HG02970 (cell line): ENCODE results near the gene PVALEF.
A peak's percentile ranks its signal among the peaks of the same experiment; 100 is the strongest.
"Not testable (repeated sequence)": the region's sequence is repeated elsewhere in the genome, so short reads cannot be mapped to it uniquely, and the experiment has no call there.

ENCODE experiments used
- ATAC-seq: cut with Tn5 transposase; IDR thresholded peaks from one replicate; pipeline ENCODE4 v1.9.1; 2021; ENCODE audit warnings: mild to moderate bottlenecking, moderate library complexity, moderate number of reproducible peaks; ENCODE audit not compliant: unreplicated experiment, low FRiP score

Gene PVALEF

DNA sequence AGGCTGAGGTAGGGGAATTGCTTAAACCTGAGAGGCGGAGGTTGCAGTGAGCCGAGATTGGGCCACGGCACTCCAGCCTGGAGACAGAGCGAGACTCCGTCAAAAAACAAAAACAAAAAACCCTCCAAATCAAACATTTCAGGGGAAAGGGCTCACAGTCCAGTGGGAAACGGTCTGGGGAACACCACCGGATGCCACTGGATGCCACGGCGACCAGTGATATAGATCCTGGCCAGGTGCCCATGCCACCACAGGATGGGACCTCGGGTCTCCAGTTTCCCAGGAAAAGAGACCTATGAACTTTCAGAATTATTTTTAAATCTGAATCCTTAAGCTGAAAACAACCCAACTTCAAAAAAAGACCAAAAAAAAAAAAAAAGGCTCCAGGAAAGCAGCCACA, 45.2 kb downstream of the PVALEF start:
- ATAC-seq = no peak

DNA sequence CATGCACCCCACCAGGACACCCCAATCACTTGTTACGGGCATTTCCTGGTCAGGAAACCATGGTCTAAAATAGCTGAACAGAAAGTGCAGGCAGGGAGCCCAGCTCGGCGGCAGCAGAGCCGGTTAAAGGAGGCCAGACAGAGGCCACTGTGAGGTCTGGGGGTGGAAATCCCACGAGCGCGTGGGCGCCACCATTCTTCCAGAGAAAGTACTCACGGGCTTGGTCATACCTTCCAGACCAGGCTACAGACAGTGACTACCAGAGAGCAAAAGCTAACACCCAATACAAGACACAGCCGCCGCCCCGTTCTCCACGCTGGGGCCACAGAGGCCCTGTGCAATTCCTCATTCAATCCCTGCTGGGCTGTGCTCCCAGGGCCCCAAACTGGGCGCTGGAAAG, 45.6 kb downstream of the PVALEF start:
- no peak for ATAC-seq

DNA sequence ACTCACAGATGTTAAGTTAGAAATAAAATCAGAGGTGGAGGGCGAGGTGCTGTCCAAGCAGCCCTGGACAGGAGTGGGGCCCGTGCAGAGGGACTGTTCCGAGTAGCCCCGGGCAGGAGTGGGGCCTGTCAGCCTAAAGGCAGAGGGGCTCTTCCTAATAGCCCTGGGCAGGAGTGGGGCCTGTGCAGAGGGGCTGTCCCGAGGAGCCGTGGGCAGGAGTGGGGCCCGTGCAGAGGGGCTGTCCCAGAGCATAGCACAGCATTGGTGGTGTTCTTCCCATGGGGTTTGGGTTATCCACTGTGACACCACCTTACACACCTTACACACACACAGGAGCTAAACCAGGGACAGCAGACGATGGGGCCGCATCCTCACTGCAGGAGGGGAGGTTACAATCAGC, 47.1 kb downstream of the PVALEF start:
- no peak for ATAC-seq

DNA sequence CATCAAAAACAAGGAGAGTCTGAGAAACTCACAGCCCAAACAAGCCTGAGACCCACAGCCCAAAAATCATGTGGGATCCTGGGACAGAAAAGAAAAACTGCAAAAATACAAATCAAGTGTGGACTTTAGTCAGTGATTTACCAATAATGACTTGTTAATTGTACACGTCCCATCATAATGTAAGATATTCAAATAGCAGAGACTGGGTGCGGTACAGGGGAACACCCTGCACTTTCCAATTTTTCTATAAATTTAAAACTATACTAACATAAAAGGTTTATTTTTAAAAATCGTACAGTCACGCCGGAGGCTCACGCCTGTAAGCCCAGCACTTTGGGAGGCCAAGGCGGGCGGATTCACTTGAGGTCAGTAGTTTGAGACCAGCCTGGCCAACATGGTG, 48.7 kb downstream of the PVALEF start:
- ATAC-seq = no peak

DNA sequence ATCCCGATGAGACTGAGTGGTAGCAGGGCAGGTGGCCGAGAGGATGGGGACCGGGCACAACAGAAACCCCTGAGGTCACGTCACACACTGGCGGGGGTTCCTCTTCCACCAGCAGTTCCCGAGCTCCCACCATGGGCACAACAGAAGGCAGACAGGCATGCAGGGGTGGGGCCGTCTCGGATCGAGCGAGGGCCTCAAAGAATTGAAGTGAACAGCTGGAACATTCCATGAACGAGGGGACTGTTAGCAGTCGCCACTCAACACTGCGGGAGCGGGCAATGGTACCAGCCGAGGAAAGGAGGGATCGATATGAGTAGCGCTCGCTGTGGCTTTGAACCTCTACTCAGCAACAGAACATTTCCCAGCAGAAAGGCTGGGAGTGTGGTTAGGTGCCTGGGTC, 52.2 kb downstream of the PVALEF start:
- no peak for ATAC-seq

DNA sequence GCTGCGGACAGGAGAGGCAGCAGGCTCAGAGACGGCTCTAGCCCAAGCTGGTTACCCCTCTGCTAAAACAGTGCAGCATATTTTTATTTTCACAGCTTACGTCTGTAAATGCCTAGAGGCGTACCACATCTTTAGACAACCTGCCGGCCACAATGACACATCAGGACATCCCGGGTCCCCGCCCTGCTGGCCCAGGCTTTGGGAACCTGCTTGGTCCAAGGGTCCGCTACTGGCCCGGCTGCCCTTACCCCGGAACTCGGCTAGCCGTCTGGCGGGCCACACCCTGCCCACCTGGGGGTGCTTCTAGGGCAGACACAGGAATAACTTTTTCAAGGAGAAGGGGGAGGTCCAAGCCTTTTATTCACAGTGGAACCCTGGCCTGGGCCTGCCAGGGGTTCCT, 53.2 kb downstream of the PVALEF start:
- ATAC-seq = no peak

DNA sequence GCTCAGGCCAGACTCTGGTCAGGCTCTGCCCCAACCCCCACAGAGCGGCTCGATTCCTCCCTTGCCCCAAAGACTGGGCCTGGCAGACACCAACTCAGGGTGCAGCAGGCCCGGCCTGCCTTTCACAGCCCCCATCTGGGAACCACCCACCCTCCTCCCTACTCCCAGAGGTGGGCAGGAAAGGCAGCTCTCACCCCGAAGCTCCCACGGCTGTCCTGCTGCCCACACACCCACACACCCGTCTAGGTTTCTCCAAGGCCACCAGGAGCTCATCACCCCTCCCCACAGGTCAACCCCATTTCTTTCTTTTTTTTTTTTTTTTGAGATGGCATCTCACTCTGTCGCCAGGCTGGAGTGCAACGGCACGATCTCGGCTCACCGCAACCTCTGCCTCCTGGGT, 53.7 kb downstream of the PVALEF start:
- no peak for ATAC-seq

DNA sequence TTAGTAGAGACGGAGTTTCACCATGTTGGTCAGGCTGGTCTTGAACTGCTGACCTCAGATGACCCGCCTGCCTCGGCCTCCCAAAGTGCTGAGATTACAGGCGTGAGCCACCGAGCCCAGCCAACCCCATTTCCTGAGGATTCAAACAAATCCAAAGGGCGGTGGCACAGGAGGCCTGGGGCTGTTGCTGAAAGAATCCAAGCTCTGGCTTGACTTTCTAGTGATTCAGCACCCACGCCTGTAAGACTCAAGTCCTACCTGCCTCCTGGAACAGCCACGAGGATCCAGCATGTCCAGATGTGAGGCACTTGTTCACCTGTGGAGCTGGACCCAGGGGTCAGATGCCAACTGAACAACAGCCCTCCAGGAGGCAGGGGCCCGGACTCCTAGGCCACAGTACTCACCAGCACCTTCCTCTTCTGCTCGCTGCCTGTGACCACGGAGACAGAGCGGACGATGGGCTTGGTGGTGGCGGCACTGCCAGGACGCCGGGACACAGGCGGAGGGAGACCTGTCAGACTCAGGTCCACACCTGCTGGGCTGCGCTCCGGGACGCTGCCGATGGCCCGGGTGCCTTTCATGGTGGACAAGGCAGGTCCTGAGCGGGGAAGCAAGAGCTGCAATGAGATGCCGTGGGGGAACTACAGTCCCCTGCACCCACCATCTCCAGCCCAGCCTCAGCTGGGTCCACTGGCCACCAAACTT, 54.3 kb downstream of the PVALEF start:
- ATAC-seq = no peak

DNA sequence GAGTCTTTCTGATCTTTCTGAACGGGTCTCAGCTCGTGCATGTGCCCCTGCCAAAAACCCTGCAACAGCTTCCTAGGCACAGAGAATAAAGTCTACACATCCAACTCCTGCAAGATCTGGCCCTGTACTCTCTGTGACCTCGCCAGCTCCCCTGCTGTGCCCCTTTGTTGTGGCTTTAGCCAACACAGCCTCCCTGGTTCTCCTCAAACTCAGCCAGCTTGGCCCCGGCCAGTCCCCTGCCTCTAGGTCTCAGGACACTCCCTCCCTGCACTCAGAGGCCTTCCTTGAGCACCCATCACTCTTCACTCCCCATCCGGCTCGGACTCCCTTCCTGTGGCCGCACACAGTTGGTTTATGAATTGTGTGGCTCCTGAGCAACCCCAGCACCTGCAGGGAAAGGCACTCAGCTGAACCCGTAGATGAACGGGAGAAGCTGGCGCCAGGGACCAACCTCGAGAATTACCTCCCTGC, 56.1 kb downstream of the PVALEF start:
- no peak for ATAC-seq

DNA sequence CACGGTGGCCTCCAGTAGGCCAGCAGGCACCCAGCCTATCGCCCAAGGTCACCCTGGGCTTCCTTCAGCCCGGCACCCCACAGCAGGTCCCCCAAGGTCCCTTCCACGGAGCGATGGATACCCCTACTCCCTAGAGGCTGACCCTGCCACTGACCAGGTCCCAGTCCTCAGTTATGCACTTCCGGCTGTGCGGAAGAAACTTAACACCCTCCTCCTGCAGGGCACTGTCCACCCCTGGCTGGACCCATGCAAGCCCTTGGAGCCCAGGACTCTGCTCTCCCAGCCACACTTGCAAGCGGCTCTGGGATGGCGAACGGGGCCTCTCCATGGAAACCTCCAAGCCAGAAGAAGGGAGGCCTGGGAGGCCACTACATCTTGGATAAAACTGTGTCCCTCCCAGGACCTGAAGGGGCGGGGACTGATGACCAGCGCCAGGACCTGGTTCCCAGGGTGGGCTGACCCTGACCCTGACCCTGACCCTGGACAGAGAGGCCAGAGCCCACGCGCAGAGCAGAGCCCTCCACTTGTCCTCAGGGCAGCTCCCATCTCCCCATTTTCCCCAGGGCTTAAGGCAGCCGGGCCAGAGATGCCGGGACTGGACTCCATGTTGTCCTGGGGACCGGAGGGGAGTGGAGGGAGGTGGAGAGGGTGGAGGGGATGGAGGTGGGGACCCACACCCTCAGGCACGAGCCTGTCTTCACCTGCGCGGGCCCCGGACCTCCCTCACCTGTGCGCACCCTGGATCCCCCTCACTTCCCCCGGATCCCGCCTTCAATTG, 56.7 kb downstream of the PVALEF start:
- ATAC-seq = no peak

DNA sequence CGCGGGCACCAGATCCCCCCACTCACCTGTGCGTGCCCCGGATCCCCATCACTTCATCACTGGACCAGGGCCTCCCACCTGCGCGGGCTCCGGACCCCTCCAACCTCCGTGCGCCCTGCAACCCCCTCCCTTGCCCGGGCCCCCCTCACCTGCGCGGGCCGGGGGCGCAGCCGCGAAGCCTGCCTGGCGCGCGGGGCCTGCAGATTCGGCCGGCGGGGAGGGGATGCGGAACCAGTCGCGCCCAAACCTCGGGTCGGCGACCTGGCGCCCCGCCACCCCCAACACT, 57.3 kb downstream of the PVALEF start:
- no peak for ATAC-seq

DNA sequence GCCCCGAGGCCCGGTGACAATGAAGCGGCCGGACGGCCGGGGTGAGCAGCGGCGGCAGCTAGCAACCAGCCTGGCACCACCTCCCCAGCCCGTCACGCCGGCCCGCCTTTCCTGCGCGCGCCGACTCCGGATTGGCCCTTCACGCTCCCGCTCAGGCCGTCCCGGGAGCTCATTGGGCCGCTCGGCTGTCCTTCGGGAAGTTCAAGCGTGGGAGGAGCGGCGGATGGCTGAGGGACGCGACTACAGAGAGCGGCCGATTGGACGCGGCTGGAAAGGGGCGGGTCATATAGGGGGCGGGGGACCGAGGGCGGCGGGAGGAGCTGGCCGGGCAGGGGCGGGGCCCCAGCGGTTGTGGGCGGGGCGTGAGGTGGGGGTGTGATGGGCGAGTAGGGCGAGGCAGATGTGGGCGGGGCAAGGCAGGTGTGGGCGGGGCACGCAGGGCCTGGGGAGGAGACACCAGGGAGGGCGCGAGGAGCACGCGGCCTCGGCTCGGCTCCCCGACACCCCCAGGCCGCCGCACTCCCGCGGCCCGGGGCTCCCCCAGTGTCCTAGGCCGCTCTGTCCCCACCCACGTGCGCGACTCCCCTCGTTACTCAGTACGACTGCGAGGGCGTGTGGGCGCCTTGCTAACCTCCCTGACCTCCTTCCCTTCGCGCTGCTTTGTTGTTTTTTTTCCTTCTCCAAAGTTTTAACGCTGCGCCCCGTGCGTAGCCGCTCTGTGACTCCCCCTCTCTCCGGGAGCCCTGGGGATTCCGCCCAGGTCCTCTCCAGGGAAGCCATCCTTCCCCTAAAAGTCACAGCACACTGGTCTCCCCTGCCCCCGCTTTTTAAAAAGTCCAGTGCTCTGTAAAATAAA, 57.8 kb downstream of the PVALEF start, which contains the start of gene CEP131:
Gene CEP131, minus strand, starts transcription at position 60 of the 856 bp plus-strand sequence. CDS start 2,909 bp downstream, outside the sequence.
- ATAC-seq = peak; percentile 95

DNA sequence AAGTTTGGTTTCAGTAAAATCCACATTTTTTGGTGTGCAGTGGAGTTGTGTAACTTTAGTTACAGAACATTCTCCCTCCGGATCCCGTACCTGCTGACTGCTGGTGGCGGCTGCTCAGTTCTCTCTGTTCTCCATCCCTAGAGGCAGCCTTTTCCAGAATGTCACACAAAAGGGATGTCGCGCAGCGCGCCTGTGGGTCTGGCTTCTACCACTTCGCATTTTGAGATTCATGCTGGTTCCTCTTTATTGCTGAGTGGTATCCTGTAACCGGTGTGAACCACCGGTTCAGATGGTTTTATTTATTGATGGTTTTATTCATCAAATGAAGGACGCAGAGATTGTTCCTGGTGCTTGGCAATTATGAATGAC, 58.4 kb downstream of the PVALEF start:
- ATAC-seq = no peak

DNA sequence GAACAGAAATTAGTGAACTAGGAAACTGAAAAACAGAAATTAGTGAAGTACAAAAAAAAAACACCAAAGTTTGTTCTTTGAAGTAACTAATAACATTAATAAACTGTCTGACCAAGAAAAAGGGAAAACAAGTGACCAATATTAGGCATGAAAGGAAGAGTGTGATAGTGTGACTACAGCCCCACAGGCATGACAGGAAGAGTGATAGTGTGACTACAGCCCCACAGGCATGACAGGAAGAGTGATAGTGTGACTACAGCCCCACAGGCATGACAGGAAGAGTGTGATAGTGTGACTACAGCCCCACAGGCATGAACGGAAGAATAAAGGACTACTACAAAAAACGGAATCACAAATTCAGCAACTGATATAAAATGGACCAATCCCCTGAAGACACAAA, 62.3 kb downstream of the PVALEF start:
- ATAC-seq = not testable (repeated sequence)

DNA sequence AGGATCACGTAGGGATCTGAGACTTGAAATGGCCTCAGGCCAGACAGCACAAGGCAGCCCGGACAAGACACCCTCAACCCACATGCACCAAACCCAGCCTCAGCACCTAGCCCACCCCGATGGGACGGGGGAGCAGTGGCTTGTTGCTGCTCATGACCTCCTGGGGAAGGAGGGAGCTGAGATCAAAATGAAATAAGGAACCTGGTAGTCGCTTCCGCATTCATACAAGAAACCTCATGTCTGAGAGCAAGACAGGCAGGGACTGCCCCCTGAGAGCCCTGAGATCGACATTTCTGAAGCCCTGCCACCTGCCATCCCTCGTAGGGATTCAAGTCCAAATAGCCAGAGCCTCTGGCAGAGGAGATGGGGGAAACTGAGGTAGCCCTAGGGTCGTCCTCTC, 63.1 kb downstream of the PVALEF start:
- ATAC-seq = no peak

DNA sequence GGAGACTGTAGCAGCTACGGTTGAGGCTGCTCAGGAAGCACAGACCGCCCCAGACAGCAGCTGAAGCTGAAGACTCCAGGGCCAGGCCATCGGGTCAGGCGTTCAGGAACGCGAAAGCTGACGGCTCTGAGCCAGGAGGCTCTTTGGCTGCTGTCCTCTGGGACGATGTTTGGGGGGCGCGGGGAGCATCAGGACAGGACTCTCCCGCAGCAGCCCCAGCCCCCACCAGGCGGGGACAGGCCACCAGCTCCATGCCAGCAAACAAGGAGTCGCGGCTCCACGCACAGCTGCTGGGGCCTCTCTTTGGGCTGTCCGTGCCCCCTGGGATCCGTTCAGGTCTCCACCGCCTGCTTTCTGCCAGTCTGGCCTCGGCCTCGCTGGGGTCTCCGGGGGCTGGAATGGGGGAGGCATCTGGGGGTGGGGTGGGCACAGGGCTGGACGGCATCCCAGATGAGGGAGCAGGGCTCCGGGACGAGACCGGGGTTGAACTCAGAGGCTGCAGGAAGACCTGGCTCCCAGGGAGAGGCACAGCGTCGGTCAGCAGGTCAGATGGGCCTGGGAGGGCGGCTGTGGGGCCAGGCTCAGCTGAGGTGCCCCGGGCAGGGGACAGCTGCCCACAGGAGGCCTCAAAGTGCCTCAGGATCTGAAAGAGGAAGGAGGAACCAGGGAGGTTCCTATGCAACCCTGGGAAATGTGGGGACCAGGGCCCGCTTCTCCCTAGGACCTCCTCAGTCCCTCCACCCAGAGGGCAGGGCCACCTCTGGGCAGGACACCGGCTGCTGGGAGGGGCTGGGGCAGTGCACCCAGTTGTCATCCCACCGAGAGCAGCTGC, 63.7 kb downstream of the PVALEF start:
- no peak for ATAC-seq

DNA sequence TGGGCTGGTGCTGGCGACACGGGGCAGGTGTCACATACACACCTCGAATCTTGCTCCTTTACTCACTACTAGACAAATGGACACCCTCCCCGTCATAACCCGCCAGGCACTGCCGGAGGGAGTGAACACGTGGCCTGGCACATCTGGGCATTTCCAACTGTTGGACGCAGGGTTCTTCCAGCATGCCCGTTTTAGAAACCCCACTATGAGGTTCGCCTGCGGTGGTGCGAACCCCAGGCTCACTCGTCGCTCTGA, 64.3 kb downstream of the PVALEF start:
- ATAC-seq = no peak

DNA sequence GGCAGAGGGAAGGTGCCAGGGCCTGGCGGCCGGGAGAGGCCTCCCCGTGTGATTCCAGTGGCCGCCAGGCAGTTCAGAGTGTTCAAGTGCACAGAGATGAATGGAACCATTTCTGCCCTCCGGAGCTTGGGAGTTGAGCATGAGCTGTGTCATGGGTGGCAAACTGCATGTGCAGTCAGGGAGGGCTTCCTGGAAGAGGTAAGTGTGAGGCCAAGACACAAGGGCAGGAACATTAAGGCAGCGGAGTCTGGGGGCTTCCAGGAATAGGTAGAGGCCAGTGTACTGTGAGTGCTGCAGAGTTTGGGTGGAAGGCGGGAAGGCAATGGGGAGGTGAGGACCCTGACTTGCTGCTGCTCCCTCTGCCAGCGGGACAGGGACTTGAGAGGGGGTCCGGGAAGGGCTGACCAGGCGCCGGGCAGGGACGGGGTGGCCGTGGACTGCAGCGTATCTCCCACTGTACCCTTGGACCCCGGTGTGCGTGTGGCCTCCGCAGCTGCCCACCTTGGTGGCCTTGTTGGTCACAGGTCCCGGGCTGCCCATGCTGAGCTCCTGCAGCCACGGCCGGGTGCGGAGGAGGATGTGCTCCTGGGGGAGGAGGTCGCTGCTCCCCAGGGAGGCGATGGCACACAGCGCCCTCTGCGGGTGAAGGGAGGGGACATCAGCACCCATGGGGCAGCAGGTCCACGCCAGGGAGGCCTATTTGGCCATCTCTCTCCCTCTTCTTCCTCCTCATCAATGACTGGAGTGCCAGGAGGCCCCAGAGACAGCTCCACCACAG, 64.9 kb downstream of the PVALEF start:
- ATAC-seq = no peak

DNA sequence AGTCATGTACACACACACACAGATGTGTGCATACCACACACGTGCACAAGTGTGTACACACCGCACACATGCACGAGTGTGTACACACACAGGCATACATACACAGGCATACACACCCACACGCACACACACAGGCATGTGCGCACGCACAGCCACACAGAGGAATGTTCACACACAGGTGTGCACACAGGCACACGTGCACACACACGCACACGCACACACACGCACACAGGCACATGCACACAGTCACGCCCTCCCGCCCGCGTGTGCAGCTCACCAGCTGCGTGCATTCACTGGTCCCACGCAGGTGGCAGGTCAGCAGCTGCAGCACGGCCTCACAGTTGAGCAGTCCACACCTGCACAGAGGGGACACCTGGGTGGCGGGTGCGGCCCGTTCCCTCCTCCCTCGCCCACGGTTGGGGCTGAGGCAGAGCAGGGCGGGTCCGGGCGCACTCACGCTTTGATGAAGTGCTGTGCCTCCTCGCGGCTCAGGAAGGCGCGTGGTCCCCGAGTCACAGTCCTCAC, 65.9 kb downstream of the PVALEF start:
- no peak for ATAC-seq
